Ishikawa (cell line): ENCODE results near the gene ADAMTS7.

ENCODE experiments used
- CEBPB ChIP-seq: IDR thresholded peaks from 2 replicates; pipeline ENCODE4 v1.6.1; 2012
- CREB1 ChIP-seq: IDR thresholded peaks from 2 replicates; pipeline ENCODE4 v1.6.1; 2012; ENCODE audit warnings: low read depth
- EGR1 ChIP-seq: IDR thresholded peaks from 2 replicates; pipeline ENCODE4 v1.6.1; 2012
- EP300 ChIP-seq: IDR thresholded peaks from 2 replicates; pipeline ENCODE4 v1.6.1; 2012; ENCODE audit warnings: borderline replicate concordance
- FOXM1 ChIP-seq: IDR thresholded peaks from 2 replicates; pipeline ENCODE4 v1.6.1; 2012; ENCODE audit warnings: low read depth, borderline replicate concordance
- NFIC ChIP-seq: IDR thresholded peaks from 2 replicates; pipeline ENCODE4 v1.6.1; 2012
- RAD21 ChIP-seq: IDR thresholded peaks from 2 replicates; pipeline ENCODE4 v1.6.1; 2012; ENCODE audit warnings: low read depth
- REST ChIP-seq: IDR thresholded peaks from 2 replicates; pipeline ENCODE4 v1.6.1; 2012; ENCODE audit warnings: low read depth, mild to moderate bottlenecking
- TAF1 ChIP-seq: IDR thresholded peaks from 2 replicates; pipeline ENCODE4 v1.6.1; 2012; ENCODE audit warnings: low read depth, mild to moderate bottlenecking
- TCF12 ChIP-seq: IDR thresholded peaks from 2 replicates; pipeline ENCODE4 v1.6.1; 2012; ENCODE audit warnings: low read depth
- TEAD4 ChIP-seq: IDR thresholded peaks from 2 replicates; pipeline ENCODE4 v1.6.1; 2012
- YY1 ChIP-seq: IDR thresholded peaks from 2 replicates; pipeline ENCODE4 v1.6.1; 2012; ENCODE audit warnings: low read depth
- ZBTB7A ChIP-seq: IDR thresholded peaks from 2 replicates; pipeline ENCODE4 v1.6.1; 2012; ENCODE audit warnings: low read depth
- TF ChIP-seq, protein P1 (sequence below): IDR thresholded peaks from 2 replicates; pipeline ENCODE4 v1.6.1; 2012
- TF ChIP-seq, protein P2 (sequence below): IDR thresholded peaks from 2 replicates; pipeline ENCODE4 v1.6.1; 2012

ADAMTS7 gene

DNA sequence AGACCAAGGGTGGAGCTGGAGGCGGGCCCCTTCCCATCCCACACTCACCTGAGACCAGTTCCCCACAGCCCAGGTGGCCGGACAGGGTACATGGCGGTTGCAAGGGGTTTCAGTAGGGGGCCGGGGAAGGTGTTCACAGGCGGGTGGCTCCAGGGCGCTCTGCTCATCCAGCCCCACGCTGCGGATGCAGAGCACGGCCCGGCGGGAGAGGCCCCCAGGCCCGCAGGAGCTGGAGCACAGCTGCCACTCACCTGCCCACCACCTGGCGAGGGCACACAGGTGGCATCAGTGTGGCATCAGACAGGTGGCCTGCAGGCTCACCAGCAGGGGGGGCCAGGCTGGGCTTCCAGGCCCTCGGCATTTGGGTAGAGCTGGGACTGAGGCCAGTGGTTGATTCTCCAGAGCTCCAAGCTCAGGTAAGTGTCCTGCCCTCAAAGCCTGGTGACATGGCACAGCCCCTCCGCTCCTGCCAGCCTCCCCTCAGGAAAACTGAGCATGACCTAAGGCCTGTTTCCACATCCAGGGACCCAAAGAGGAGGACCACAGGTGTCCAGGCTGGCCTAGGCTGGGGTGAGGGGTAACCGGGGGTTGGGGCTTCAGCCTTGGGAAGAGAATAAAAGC lies 43.8 kb downstream of the ADAMTS7 start:
- TF ChIP-seq TEAD4 = no peak
- TF ChIP-seq YY1 = no peak
- no peak for TF ChIP-seq FOXM1
- TF ChIP-seq TAF1 = no peak
- no peak for TF ChIP-seq CREB1
- no peak for TF ChIP-seq CEBPB
- no peak for TF ChIP-seq RAD21
- no peak for TF ChIP-seq TCF12
- TF ChIP-seq, protein P1, sequence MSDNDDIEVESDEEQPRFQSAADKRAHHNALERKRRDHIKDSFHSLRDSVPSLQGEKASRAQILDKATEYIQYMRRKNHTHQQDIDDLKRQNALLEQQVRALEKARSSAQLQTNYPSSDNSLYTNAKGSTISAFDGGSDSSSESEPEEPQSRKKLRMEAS = no peak
- TF ChIP-seq EP300 = no peak
- TF ChIP-seq, protein P2, sequence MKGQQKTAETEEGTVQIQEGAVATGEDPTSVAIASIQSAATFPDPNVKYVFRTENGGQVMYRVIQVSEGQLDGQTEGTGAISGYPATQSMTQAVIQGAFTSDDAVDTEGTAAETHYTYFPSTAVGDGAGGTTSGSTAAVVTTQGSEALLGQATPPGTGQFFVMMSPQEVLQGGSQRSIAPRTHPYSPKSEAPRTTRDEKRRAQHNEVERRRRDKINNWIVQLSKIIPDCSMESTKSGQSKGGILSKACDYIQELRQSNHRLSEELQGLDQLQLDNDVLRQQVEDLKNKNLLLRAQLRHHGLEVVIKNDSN = no peak
- TF ChIP-seq EGR1 = no peak
- TF ChIP-seq NFIC = no peak
- TF ChIP-seq ZBTB7A = no peak
- TF ChIP-seq REST = no peak

- TF ChIP-seq, protein P2 = no peak
- no peak for TF ChIP-seq TCF12
- no peak for TF ChIP-seq YY1
- TF ChIP-seq EP300 = no peak
- no peak for TF ChIP-seq CREB1
- TF ChIP-seq CEBPB = no peak
- TF ChIP-seq FOXM1 = no peak
- TF ChIP-seq REST = no peak
- TF ChIP-seq TAF1 = no peak
- no peak for TF ChIP-seq ZBTB7A
- TF ChIP-seq TEAD4 = no peak
- TF ChIP-seq, protein P1 = no peak
Observed at GRCh38 chr15:78766041-78766440, 45.2 kb downstream of the ADAMTS7 start.

DNA sequence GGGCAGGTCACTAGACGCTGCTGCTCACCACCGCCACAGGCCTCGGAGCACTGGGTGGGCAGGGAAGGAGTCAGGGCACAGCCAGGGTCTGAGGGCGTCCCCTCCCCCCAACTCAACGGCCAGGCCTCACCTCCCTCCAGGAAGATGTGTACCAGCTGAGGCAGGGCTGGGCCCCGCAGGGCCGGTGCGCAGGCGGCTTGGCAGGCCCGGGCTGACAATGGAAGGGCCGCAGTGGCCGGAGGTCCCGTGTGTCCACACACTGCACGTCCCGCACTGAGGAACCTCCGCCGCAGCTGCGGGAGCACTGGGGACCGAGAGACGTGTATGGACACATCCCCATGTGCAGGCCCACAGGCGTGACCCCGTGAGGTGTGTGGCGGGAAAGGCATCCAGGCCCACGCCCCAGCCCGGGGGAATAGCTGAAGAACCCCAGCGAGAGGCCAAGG lies 47.4 kb downstream of the ADAMTS7 start:
- no peak for TF ChIP-seq ZBTB7A
- TF ChIP-seq RAD21 = no peak
- TF ChIP-seq, protein P1 = no peak
- no peak for TF ChIP-seq NFIC
- TF ChIP-seq TCF12 = no peak
- no peak for TF ChIP-seq CEBPB
- no peak for TF ChIP-seq TAF1
- TF ChIP-seq YY1 = no peak
- no peak for TF ChIP-seq REST
- TF ChIP-seq, protein P2 = no peak
- TF ChIP-seq EGR1 = no peak
- no peak for TF ChIP-seq TEAD4
- TF ChIP-seq CREB1 = no peak
- TF ChIP-seq FOXM1 = no peak
- no peak for TF ChIP-seq EP300
